ENCODE data around the gene LRRTM3. TPM values are rescaled to one million over a fixed set of nuclear protein-coding genes. Genes with fewer than 3 reads are reported as not detected.

LRRTM3 gene
- total RNA-seq, 6 donors from 2014 or later = not detected

DNA sequence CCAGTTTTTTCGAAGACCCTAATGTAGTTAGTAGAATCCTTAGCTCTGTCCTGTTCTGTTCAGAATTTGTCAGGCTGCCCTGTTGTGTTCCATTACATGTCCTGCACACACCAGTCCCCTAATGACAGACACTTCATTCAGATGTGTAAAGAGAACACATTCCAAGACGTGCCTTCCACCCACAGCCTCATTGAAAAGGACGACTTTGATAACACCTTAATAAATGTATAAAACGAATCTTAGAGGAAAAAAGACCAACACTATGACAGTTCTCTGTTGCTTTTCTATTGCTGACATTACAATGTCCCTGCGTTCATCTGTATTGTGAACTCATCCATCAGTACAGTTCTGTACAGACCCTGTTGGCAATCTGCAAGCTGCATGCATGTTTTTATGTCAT is 3.5 kb downstream of the LRRTM3 start:
- no peak for TF ChIP-seq POLR2AphosphoS5 (IDR thresholded peaks at IDR 0.05)
- WGBS, 2 donors = 46 to 51% methylated on average over 5 of the region's 5 CpGs
- no peaks in the 10 kb centered on the region for H3K36me3 ChIP-seq
- no peaks in the 10 kb centered on the region for H3K9me3 ChIP-seq
- H3K27ac ChIP-seq = no peak overlapping the region
- DNase-seq (no peak), ATAC-seq (ENCODE audit: low FRiP score in 2 of 2) (no peak)
- H3K4me1 ChIP-seq = peaks cover 0 to 8% (median 2%) of the 10 kb centered on the region in 4 donors
- peaks cover 0 to 4% (median 0%) of the 10 kb centered on the region in 4 donors for H3K27me3 ChIP-seq
- H3K4me3 ChIP-seq = no peak overlapping the region

DNA sequence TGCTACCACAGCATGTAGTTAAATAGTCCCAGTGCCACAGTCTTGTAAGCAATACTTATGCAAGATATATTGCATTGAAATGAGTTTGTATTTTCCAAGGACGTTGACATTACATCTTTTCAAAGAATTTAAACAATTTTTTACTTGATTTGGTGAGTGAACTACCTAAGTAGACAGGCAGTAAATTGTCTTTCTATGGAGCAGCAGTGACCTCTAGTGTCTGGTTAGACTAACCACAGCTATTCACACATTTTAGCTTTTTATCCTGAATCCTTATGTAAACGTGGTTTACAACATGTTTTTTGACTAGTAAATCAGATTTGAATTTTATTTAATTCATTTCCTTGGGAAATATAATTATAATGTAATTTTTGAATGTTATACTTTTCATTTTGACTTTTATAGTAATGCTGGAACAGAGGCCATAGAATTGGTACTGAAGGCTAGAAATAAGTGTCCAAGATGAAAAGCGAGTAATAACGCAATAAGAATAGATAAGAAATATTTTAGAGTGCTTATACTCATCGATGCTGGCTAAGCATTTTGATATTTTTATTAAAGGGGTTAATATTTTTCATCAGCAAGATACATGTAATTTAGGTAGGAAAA is 5.6 kb downstream of the LRRTM3 start:
- peaks cover 0 to 4% (median 0%) of the 10 kb centered on the region in 4 donors for H3K27me3 ChIP-seq
- TF ChIP-seq, protein P1, sequence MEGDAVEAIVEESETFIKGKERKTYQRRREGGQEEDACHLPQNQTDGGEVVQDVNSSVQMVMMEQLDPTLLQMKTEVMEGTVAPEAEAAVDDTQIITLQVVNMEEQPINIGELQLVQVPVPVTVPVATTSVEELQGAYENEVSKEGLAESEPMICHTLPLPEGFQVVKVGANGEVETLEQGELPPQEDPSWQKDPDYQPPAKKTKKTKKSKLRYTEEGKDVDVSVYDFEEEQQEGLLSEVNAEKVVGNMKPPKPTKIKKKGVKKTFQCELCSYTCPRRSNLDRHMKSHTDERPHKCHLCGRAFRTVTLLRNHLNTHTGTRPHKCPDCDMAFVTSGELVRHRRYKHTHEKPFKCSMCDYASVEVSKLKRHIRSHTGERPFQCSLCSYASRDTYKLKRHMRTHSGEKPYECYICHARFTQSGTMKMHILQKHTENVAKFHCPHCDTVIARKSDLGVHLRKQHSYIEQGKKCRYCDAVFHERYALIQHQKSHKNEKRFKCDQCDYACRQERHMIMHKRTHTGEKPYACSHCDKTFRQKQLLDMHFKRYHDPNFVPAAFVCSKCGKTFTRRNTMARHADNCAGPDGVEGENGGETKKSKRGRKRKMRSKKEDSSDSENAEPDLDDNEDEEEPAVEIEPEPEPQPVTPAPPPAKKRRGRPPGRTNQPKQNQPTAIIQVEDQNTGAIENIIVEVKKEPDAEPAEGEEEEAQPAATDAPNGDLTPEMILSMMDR (IDR thresholded peaks at IDR 0.05) = peak; percentile 34 to 65 (median 50)
- TF ChIP-seq EP300 (IDR thresholded peaks at IDR 0.05) = no peak
- 32 to 34% methylated on average over 5 of the region's 5 CpGs for WGBS, 2 donors
- ATAC-seq (ENCODE audit: low FRiP score in 2 of 2) = peak in 1 of 2 donors; percentile 57
- no peak overlapping the region for H3K4me3 ChIP-seq
- no peaks in the 10 kb centered on the region for H3K9me3 ChIP-seq
- no peak overlapping the region for H3K27ac ChIP-seq
- no peak for DNase-seq
- no peaks in the 10 kb centered on the region for H3K4me1 ChIP-seq
- H3K36me3 ChIP-seq = no peaks in the 10 kb centered on the region

DNA sequence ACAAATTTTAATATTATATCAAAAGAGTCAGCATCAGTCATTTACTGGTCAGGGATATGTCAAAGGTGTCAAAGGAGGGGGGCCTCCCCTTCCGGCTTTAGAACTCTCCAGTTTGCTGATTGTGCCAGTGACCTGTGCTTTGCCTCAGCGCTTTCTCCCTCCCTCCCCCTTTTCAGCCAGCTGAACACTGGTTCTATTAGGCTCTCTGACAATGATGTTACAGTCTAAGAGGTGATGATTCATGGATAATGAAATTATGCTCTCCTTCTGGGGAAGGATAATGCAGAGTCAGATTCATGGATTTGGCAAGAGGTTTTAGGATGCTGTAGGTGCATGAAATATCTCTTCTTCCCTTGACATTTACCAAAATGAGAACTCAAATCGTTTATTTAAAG is 6.1 kb downstream of the LRRTM3 start:
- TF ChIP-seq POLR2AphosphoS5 (IDR thresholded peaks at IDR 0.05) (no peak), EP300 (IDR thresholded peaks at IDR 0.05) (no peak), POLR2A (IDR thresholded peaks at IDR 0.05) (no peak)
- TF ChIP-seq, protein P1 (IDR thresholded peaks at IDR 0.05) = no peak
- Histone ChIP-seq H3K27me3 (peaks cover 0 to 4% (median 0%) of the 10 kb centered on the region in 4 donors), H3K27ac (no peak overlapping the region), H3K4me3 (no peak overlapping the region), H3K9me3 (no peaks in the 10 kb centered on the region), H3K4me1 (no peaks in the 10 kb centered on the region), H3K36me3 (no peaks in the 10 kb centered on the region)
- ATAC-seq (ENCODE audit: low FRiP score in 2 of 2) (no peak), DNase-seq (no peak)
- WGBS, 2 donors = 56 to 68% methylated on average over 3 of the region's 3 CpGs

DNA sequence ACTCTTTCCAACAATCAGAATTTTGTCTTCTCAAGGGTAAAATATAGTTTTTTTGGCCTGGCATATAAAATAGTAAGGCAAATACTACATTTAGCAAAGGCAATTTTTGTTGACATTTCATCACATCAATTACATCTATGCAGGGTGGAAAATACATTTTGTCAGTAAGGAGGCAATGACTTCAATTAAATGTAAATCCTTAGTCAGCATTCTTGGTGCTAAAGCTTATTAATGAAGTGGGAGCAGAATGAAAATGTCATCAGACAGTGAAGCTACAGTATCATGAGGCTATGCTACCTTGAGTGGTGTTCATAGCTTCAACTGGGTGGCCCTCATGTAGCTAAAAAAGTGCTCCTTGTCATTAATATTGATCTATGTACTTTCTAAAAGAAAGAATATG is 8.9 kb downstream of the LRRTM3 start:
- Histone ChIP-seq H3K4me3 (no peak overlapping the region), H3K27me3 (no peaks in the 10 kb centered on the region), H3K36me3 (no peaks in the 10 kb centered on the region), H3K27ac (no peak overlapping the region), H3K4me1 (no peaks in the 10 kb centered on the region), H3K9me3 (no peaks in the 10 kb centered on the region)
- no peak for TF ChIP-seq POLR2AphosphoS5 (IDR thresholded peaks at IDR 0.05)
- TF ChIP-seq POLR2A (IDR thresholded peaks at IDR 0.05) = no peak
- no peak for TF ChIP-seq EP300 (IDR thresholded peaks at IDR 0.05)
- TF ChIP-seq, protein P1 (IDR thresholded peaks at IDR 0.05) = no peak
- DNase-seq (no peak), ATAC-seq (ENCODE audit: low FRiP score in 2 of 2) (no peak)

DNA sequence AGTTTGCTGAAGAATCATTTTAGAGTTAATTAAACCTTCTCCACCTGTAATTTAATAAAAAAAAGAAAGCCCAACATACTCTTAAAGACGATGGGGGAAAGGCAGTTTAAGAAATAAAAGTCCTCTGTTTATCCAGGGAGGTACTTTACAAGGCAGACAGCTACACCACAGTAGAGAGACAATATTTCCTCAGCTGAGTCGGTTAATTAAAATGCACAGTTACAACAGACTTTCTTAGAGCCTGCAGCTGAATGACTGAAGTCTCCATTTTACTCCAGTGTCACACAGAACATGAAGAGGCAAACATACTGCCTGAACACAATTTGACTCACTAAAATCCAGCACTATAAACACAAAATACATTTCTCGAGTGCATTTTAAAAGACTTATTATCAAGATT is 15.1 kb downstream of the LRRTM3 start:
- no peak for DNase-seq
- no peaks in the 10 kb centered on the region for H3K27me3 ChIP-seq
- H3K4me3 ChIP-seq = no peak overlapping the region
- no peaks in the 10 kb centered on the region for H3K4me1 ChIP-seq
- no peak overlapping the region for H3K27ac ChIP-seq
- ATAC-seq (ENCODE audit: low FRiP score in 2 of 2) = no peak
- 46 to 49% methylated on average over 3 of the region's 3 CpGs for WGBS, 2 donors
- TF ChIP-seq, protein P1 (IDR thresholded peaks at IDR 0.05) = no peak
- no peak for TF ChIP-seq POLR2AphosphoS5 (IDR thresholded peaks at IDR 0.05)
- TF ChIP-seq EP300 (IDR thresholded peaks at IDR 0.05) = no peak
- TF ChIP-seq POLR2A (IDR thresholded peaks at IDR 0.05) = no peak
- H3K9me3 ChIP-seq = no peaks in the 10 kb centered on the region
- H3K36me3 ChIP-seq = no peaks in the 10 kb centered on the region
